Left kidney (tissue), 2 donors: ENCODE results near the gene MAP2. TPM values are rescaled to one million over a fixed set of nuclear protein-coding genes. Genes with fewer than 3 reads are reported as not detected.

Source experiments
- DNase-seq: peaks from one replicate; pipeline ENCODE4 v3.0.0-alpha.2; 2013
- polyA plus RNA-seq: library from polyadenylated mRNA; unstranded; fragments of 120-200 nt; gene quantifications from one replicate; pipeline ENCODE4 v1.2.1, GENCODE V29; 2013; ENCODE audit not compliant: insufficient read length

MAP2 gene
- polyA plus RNA-seq, 1 donor: 42.7 TPM

DNA sequence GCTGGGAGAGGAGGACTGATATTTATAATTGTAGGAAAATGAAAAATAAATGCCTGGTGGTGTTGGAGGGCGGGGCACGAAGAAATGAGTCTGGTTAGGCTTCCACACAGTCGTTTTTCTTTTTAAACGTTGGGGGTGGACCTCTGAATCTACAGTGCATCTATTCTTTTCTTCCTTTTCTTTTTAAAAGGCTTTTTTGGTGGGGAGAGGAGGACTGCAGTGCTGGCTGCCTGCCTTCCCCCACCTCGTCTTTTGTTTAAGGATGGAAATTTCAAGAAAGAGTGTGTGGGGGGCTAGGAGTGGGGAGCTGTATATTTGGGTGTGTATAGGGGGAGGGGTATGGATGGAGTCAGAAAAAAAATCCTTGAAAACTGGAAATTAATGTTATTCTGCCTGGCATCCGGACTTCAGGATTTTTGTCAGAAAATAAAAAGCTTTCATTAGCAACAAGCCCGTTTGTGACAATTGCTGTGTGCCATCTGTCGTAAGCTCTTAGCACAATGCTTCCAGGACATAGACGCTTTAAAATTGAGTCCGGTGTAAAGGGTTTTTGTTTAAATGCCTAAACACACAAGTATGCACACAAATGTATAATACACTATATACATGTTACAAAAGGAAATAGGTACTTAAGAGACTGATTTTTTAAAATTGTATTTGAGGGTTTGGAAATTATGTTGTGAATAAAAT lies 1.1 kb downstream of the MAP2 start:
- DNase-seq: peak; percentile 18

DNA sequence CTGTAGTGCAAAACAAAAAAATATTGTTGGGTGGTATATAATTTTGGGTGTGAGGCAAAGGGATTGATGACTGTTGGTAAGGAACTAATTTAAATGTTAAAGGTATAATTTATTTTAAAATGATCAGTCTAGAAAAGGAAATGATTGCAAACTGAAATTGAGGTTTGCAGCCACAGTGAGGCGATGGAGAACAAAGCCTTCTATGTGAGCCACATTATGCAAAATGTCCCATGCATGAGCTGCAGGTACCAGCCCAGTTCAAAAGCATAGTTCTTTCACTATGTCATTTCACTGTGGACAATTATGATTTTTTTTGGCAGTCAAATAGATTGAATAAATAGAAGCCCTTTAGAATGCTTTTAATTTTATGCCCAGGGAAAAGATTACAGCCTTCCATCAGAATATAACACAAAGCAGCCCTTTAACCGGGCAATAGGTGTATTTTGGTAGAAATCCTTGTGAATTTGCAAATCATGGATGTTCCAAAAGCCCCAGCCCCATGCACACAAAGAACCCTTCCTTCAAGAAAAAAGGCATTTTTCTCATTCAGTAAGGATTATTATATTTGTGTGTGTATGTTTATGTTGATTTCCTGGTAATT lies 1.7 kb downstream of the MAP2 start:
- peak; percentile 39 for DNase-seq

DNA sequence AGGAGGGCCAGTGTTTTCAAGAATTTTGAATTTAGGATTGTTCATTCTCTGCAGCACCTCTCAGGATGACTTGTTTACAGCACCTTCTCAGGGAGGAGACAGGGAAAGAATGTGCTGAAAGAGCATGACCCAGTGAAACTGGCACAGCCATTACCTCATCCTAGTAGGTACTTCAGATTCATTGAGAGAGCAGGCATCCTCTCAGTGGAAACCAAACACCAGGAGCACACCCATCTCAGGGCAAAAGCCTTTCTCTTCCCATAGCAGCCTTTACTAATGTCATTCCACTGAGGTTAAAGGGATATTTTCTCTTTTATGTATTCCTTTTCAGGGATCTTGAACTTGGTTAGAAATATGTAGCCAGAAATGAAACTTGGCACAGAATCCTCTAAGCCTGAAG lies 2.6 kb downstream of the MAP2 start:
- DNase-seq: peak; percentile 57

DNA sequence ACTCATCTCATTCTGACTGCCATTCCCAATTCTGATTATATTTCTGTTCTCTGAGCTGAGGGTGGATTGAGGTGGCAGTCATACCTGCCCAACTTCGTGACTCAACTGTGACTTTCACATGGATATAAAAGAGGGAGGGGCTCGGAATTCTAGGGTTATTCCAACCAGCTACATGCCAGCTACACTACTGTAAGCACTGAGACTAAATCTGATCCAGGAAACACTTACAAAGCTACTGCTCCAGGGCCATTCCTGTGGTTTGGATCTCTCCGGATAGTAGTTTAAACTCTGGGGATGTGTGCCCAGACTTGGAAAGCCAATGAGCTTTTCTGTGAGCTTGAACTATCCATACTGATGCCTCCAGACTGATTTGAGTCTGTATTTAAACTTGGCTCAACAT lies 7.9 kb downstream of the MAP2 start:
- no peak for DNase-seq

DNA sequence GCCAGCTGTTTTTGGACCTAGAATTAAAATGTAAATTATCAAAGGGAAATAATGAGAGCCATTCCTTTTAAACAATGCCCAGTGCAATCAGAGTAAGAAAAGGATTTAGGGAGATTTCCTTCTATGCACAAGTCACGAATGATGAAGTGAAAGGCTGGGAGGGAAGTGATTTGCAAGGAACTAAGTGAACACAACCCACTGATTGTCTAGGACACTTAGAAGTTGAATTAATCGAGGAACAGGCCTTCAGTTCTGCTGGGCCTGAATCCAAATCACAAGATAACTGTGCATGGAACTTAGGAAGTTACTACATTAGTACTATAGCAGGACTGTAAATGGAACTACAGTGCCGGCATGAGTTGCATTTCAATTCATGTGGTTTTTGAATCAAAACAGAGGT lies 17.7 kb downstream of the MAP2 start:
- no peak for DNase-seq

DNA sequence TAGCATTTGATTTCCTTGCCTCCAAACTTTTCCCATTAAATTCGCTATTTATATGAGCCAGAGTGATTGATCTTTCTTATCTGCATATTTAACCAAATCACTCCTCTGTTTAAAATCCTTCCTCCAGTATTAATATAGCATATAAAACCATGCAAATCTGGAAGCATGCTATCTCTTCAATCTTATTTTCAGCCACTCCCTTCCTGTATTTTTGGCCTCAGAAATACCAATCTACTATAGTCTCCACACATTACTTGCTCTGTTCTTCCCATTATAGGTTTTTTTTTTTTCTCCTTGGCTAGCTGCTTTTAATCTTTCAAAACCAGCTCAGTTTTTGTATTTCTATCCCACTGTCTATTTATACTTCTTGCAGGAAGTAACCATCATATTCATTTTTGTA lies 19.1 kb downstream of the MAP2 start:
- DNase-seq: no peak

DNA sequence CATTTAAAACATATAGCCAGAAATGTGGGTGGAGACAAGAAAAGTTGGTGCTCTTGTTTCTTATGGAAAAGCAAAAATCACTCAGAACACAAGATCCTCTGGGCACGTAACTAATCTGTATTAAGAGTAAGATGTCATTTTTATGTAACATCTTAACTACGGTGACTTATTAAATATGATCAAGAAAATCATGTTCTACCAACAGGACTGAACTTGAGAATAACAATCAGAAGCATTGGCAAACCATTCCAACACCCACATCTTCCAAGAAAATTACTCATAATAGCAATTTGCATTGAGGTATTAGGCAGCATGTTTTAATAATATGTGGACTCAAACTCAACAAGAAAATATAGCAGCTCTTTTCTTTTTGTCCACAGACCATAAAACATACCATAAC lies 21.6 kb downstream of the MAP2 start:
- DNase-seq: no peak

DNA sequence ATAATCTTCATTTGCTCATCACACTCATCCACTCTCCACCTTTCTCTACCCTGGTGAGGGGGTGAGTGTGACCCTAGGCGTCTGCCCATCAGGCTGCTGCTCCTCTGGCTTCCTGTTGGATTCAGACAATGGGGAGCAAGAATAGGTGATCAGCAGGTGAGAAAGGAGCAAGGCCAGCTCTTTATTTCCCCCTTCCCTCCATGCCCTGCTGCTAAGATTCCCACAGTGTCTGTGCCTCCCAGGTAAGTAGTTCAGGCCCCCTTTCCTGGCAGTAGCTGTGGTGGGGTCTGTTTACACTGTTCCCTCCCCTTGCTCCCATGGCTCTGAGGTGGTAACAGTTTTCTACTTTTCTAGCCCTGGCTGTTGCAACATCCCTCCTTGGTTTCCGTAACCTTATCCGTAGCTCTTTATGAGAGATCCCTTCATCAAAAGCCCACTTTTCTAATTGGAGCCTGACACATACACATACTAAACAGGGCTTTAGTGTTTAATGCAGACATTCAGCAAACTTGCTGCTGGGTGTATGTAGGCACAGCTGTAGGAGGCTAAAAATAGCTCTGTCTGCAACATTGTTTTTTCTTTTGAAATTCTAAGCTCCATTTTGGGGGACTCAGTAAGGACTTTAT lies 27.5 kb downstream of the MAP2 start:
- no peak for DNase-seq

DNA sequence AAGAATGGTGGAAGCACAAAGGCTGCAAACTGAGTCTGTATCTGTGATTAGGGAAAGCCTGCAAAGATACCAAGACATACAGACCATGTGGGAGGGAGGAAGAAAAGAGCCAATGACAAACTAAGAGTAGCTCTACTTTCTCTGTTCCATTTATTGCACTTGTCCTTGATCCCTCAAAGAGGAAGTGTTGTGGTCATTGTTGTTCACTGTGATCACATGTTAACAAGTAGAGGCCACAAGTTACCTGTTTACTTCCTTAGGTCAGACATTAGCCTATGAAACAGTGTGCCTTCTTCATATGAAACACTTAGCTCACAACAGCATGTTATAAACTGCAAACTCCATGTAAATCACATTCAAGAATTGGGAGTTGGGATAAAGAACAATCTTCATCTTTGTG lies 32.6 kb downstream of the MAP2 start:
- no peak for DNase-seq

DNA sequence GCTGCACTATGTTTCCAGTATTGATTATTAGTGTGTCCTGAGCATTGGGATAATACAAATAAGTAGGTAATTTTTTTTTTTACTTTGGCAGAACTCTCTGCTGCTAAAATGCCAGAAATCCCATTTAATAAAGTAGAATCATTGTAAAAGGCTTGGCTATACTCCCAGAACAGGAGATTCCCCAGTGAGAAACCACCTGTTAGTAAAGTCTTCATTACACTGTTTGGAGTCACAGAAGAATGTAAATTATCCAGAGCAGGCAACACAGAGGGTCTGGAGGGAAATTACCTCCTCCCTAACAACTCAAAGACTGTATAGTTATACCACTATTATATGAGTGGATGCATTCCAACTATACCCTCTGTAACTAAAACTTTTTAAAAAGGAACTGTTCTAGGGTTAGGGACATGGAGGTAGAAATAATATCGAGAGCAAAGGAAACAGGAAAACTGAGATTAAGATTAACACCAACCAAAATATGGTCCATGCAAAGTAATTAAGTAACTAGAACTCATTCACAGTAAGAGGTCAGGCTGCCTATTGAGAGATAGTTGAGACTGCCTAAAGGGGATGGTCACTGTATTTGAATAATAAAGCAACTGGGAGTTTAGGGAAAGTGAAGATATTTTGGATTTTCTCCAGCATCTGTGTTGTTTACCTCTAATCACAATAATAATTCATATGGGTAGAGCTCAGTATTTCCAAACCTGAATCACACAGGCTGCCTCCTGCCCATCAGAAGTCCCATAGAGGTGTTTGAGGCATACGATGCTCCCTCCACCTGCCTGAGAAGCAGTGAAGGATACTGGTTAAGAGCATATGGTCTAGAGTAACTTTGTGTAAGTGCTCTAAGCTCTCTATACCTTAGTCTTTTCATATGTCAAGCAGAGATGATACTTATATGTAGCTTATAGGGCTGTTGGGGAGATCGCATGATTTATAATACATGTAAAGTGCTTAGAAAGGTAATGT lies 34.4 kb downstream of the MAP2 start:
- DNase-seq: no peak

DNA sequence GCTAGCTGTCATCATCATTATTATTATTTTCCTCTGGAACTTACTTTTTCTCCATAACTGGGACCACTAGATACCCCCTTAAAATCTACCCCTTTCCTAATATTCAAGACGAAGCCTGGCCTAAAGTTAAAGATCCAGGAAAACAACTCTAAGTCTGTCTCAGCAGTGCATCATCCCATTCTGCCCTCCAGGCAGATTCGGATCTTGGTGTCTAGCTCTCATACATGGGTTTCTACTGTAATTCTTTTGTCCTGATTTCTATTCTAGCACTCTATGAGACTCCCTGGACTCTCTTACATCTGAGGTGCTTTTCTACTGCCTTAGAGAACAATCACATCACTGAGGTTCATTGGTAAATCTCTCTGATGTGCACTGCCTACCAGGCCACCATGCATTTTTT lies 35.5 kb downstream of the MAP2 start:
- DNase-seq: no peak

DNA sequence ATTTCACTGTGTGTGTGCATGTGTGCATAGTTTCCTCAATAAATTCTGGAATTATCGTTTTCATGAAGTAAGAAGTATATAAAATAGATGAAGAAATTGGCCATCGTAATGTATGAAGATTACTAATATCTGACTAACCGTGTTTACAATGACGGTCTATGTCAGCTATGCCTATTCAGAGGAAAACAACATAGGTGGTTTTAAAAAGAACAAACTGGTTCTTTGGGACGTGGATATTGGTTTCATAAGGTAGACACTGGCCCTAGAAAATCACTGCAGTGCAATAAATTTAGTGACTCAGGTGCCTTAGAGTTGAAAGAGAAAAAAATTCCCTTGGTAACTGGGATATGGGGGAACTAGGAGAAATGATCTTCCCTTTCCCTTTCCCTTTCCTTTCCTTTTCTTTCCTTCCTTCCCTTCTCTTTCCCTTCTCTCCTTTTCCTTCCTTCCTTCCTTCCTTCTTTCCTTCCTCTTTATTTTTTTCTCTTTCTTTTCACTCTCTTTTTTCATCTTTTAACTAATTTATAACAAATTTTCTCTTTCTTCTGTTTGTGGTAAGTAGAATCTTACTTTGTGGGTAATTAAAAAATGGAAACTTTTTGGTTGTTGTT lies 36.4 kb downstream of the MAP2 start:
- DNase-seq: no peak

DNA sequence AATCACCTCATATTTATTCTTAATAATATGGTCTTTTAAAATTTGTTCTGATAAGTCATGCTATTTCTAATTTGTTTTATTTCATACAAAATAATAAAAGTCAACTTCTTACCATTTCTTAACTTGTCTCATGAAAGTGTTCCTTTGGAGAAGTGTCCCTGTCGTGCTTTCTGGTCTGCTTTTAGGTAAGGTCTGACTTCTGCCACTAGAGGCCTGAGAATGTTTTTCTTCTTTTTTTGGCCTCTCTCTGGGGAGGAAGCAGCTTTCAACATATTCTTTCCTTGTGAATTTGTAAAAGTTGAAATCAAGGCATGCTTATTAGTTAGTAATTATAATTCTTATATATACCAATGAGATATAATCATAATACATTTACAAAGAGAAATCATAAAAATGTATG lies 39.4 kb downstream of the MAP2 start:
- no peak for DNase-seq

DNA sequence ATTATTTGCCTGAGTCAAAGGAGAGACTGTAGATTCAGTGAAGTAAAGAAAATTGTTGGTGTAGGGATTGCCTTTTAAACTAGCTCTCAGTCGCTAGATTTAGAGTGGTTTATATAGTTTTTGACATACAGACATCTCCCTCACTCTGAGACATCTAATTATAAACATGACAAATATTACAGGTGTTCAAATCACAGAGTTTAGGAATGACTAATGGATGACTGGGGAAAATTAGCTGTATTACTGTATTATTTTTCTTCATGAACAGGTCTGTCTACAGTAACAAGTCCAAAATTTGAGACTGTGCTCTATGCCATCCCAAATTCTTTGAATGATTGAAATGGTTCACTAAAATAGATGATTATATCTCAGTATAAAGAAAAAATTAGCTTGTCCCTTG lies 40.0 kb downstream of the MAP2 start:
- no peak for DNase-seq

DNA sequence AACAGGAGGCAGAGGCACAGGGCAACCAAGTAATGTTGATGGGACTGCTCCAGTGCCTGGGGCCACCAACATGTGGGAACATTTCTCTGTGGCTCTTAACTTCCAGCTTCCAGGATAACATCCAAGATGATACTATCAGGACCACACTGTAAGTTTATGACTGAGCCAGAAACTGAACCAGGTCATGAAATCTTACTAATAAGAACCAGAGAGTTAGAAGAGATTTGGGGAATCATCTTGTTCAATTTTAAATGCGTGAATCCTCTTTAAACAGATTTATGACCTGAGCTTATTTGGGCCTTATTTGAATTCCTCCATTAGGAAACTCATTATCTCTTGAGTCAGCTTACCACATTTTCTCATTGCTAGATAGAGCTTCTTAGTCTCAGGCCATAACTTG lies 45.0 kb downstream of the MAP2 start:
- DNase-seq: no peak

DNA sequence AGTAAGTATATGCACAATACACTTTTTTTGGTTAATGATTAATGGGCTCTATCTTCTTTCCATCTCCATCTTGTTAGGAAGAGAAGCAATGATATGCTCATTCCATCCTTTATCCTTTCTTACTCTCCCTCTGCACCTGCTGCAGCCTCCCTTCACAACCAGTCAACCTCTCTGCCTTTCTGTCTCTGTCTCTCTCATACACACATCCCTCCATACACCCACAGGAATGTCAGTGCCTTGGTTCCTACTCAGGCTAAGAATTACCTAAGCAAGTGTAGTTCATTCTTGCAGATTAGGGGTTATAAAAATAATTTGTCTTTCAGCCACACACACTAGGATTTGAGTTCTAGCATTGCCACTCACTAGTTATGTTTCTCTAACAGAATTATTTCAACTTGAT lies 45.6 kb downstream of the MAP2 start:
- DNase-seq: no peak

DNA sequence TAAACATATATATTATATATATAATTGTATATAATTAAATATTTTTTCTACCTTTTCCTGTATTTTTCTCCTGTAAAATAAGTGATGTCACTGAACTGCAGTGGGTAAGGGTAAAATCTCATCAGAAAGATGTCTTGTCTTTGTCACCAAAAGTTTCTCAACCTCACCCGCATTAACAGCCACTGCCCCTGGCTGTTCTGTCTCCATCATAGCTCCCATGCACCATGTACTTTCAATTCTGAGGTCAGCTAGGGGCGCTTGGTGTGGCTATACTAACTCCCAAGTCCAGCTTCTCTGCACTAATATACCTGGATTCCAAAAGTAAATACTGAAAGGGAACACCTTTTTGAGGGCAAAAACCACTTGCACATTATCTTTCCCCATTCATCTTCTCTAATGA lies 46.6 kb downstream of the MAP2 start:
- DNase-seq: no peak

DNA sequence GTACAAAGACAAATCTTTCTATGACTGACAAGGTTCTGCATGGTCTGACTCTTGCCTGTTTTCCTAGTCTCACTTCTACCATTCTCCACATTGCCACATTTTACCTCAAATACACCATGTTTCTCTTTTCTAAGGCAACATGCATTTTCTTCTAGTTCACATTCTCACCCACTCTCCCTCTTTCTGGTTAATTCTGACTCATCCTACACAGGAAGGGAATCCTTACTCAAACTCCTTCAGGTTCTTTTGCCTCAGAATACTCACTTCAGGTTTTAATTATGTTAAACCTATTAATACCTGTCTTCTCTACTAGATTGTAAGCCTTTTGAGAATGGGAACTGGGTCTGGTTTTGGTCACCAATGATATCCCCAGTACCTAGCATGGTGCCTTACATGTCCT lies 47.2 kb downstream of the MAP2 start:
- DNase-seq: no peak

DNA sequence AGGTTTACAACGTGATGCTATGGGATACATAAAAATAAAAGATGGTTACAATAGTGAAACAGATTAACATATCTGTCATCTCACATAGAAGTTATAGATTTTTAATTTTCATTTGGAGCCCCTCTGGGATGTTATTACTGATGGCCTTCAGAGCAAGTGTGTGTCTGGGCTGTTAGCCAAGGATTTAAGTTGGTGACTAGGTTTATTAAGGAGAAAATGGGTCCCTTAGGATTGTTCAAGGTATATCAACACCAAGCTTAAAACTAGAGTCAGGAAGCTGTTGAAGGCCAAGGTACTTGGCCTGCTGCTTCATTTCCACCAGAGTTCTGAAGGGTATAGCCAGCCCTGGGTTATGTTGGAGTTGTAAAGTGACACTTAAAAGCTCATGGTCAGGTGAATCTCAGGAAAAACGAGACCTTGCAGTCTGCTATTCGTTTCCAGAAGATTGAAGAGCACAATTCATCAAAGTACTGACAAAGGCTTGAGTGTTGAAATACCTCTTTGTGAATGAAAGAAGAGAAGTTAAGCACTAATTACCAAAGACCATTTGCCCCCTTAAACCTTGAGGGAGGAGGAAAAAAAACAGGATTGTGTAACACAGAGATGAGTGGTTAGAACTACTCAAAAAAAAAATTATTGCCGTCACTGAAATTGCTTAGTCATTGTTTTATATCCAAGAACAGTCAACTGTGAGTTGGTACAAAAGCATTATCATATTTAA lies 48.4 kb downstream of the MAP2 start:
- DNase-seq: no peak

DNA sequence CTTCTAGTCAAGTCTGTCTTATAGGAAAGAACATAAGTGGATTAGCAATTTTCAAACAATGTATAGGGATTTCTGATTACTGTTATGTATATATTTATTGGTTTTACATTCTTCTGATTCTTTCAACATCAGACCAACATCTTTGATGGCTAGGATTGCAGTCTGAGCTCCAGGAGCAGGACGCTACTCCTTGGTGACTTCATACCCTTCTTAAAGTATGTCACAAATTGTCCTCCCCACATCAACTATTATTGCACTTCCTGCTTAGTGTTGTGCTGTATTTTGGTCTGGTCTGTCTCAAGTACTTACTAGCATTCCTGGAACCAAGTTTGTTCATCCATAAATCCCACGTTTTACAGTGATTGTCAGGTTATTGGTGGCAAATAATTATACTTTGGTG lies 49.0 kb downstream of the MAP2 start:
- DNase-seq: no peak

DNA sequence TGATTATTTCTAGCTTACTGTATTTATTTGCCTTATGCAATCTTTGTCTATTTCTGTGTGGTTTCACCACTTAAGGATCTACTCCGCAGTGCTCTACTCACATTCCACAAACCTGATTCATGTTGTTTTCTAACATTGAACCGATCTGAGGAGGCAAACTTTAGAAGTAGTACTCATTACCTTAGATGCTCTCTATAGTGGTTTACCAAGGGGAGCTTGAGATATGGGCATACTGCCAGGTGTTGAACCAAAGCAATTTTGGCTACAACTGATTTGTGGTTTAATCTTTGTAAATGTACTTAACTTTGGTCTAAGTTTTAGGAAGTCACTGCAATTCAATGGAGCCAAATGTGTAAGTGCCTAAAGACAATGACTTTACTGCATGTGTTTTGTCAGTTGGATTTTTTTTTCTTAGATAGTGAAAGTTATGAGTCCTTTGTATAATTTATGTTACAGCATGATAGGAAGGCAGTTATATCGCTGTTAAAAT lies 50.1 kb downstream of the MAP2 start:
- DNase-seq: no peak
